ENCODE measurements around the gene NRXN2.

DNA sequence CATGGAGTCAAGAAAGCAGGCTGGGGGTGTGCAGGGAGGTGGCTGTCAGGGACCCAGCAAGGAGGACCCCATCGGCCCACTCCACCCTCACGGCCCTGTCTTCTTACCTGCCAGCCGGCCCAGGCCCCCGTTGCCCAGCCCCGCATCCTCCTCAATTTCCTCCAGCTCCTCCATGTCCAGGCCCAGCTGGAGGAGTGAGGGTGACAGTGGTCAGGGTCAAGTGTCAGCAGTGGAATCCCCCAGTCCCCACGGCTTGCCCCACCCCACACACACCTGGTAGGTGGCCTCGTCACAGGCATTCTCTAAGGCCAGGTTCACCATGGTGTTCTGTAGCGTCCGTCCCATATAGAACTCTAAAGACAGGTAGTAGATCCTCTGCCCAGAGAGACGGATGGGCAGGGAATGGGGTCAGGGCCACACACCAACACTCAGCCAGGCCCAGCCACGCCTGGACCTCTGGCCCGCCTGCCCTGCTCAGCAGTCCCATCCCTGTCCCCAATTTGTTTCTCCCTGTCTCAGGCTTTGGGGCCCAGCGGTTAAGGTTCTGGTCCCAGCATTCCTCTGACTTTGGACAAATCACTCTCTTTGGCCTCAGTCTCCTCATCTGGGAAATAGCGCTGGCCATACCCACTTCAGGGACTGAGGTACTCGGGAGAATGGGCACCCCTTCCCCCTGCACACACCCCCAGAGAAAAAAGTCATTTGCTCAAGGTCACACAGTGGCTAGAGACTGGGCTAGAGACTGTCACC is 35.5 kb upstream of the NRXN2 start:
- TF ChIP-seq POLR2A (IDR thresholded peaks at IDR 0.05; ENCODE audit: low read length) (no peak), GATA1 (IDR thresholded peaks at IDR 0.05; ENCODE audit: low read depth, low read length) (no peak)
